NCI-H2107 treated with DMSO at 0.1 percent for 48 hours (cell line): ENCODE measurements around the gene HBB.
A peak's percentile ranks its signal among the peaks of the same experiment; 100 is the strongest.
"Not testable (repeated sequence)": the region's sequence is repeated elsewhere in the genome, so short reads cannot be mapped to it uniquely, and the experiment has no call there.

ENCODE experiments used
- DNase-seq: peaks from one replicate; lab custom pipeline; 2025; ENCODE audit not compliant: unreplicated experiment; lab: John Stamatoyannopoulos, UW

The HBB gene

DNA sequence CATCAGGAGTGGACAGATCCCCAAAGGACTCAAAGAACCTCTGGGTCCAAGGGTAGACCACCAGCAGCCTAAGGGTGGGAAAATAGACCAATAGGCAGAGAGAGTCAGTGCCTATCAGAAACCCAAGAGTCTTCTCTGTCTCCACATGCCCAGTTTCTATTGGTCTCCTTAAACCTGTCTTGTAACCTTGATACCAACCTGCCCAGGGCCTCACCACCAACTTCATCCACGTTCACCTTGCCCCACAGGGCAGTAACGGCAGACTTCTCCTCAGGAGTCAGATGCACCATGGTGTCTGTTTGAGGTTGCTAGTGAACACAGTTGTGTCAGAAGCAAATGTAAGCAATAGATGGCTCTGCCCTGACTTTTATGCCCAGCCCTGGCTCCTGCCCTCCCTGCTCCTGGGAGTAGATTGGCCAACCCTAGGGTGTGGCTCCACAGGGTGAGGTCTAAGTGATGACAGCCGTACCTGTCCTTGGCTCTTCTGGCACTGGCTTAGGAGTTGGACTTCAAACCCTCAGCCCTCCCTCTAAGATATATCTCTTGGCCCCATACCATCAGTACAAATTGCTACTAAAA is at the start of gene HBB:
HBB (minus strand) TSS at position 340 of the 579 bp plus-strand sequence; CDS start at position 290, 50 bp downstream.
- DNase-seq = peak; percentile 1

DNA sequence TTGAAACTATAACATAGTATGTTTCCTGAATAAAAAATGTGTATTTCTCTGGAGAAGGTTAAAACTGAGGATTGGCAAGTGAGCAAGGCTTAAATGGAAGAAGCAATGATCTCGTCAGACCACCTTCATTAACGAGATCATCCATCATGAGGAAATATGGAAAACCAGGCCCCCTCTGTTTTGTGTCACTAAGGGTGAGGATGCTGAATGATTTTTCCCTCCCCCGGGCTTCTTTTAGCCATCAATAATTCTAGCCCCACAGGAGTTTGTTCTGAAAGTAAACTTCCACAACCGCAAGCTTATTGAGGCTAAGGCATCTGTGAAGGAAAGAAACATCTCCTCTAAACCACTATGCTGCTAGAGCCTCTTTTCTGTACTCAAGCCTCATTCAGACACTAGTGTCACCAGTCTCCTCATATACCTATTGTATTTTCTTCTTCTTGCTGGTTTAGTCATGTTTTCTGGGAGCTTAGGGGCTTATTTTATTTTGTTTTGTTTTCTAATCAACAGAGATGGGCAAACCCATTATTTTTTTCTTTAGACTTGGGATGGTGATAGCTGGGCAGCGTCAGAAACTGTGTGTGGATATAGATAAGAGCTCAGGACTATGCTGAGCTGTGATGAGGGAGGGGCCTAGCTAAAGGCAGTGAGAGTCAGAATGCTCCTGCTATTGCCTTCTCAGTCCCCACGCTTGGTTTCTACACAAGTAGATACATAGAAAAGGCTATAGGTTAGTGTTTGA is 48.7 kb upstream of the HBB start:
- DNase-seq = no peak

DNA sequence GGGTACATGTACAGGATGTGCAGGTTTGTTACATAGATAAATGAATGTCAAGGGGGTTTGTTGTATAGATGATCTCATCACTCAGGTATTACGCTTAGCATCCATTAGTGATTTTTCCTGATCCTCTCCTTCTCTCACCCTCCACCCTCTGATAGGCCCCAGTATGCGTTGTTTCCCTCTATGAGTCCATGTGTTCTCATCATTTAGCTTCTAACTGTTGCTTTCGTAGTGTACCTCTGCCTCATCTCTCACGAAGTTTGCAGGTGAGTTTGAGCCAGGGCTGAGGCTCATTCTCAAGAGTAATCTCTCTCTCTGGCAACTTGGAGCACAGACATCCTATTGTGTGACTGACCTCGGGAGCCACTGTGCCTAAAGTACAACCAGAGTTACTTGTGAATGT is 47.5 kb upstream of the HBB start:
- DNase-seq = no peak

DNA sequence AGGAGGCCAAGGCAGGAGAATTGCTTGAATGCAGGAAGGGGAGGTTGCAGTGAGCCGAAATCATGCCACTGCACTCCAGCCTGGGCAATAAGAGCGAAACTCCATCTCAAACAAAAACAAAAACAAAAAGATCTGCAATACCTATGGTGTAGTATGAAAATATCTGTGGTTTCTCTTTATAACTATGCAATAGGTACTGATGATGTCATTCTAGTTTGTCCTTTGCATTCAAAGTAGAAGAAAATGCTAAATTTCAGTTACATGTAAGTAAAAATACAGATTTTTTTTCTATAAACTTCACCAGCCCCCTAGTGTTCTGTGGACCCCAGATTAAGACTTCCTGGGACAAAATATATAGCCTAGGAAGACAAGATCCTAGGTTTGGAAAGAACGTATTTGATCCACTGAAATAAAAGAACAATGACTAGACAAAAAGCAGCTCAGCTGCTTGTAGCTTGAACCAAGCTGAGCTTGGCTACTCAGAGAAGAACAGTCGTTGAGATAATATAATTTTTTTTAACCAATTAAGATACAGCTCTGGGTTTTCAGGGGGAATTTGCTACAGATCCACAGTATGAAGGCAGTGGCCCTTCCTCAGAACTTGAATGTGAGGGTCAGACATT is 45.6 kb upstream of the HBB start:
- DNase-seq = no peak

DNA sequence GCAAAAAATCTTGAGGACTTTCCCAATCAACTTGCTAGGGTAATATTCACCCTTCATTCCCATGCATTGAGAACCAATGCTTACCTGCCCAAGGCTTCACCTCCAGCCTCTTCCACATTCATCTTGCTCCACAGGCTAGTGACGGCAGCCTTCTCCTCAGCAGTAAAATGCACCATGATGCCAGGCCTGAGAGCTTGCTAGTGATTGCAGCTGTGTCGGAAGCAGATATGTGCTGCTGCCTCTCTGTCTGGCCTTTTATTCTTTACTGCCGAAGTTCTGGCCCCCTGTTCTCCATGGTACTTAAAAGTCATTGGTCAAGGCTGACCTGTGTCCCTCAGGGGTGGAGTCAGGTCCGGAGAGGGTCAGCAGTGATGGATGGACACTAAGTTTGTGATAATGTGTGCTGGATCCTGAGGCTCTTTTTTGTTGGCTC is 42.9 kb upstream of the HBB start, which contains the start of gene HBE1:
HBE1 (minus strand) TSS at position 231 of the 433 bp plus-strand sequence; CDS start at position 176, 55 bp downstream.
- no peak for DNase-seq

DNA sequence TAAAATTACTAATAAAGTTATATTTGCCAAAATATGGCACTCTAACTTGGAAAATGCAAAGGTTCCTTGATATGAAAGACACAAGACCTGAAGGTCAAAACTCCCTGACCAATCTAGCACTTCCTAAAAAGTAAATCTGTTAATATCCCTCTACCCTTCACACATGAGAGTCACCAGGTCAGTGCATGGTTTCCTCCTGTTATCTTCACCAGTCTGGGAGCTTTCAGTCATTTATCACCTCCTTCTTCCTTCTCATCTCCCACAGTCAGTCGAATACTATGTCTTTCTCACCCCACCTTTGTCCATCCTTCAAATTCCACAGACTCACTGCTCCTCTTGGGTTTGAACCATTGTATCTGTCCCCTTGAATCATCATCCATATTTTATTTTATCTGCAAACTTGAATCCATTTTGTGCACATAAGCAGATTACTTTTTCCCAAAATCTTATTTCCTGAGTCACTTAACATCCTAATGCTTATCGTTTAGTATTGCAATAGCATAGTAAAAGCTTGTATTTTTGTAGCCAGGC is 40.2 kb upstream of the HBB start:
- no peak for DNase-seq

DNA sequence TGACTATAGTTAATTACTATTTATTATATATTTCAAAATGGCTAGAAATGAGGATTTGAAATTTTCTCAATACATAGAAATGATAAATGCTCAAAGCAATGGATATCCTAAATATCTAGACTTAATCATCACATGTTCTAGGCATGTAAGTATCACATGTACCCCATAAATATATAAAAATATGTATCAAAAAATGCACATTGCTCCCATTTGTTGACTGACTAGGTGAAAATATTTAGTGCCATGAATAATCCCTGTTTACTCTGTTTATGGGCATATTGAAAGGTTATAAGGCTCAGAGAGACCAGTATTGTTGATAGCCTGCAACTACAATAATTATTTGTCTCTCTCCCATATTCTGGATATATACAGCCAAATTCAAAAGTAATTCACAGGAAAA is 39.7 kb upstream of the HBB start:
- no peak for DNase-seq

DNA sequence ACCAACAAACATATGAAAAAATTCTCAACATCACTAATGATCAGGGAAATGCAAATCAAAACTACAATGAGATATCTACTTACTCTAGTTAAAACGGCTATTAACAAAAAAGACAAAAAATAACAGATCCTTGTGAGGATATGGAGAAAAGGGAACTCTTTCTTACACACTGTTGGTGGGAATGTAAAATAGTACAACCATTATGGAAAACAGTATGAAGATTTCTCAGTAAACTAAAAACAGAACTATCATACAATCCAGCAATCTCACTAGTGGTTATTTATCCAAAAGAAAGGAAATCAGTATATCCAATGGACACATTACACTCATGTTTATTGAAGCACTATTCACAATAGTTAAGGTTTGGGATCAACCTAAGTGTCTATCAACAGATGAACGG is 39.0 kb upstream of the HBB start:
- no peak for DNase-seq

DNA sequence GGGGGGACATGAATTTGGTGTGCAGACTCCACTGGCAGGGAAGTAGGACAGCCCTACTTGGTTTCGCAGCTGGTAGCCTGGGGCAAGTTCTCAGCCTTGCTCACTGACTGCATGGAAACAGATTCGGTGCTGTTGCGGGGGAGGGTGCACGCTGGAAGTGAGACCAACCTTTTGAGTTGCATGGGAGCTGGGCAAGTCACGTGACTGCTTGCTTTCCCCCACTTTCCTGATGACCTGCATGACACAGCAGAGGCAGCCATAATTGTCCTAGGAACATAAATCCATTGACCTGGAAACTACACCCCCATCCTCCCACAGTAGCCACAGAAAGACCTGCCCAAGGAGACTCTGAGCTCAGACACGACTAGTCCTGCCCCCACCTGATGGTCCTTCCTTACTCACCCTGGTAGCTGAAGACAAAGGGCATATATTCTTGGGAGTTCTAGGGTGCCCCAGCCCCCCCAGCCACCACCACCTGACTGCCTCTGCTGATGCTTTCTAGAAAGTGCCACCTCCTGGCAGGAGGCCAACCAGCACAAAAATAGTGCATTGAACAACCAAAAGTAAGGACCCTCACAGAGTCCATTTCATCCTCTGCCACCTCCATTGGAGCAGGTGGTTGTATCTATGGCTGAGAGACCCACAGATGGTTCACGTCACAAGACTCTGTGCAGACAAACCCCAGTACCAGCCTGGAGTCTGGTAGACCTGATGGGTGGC is 31.8 kb upstream of the HBB start:
- DNase-seq = no peak

DNA sequence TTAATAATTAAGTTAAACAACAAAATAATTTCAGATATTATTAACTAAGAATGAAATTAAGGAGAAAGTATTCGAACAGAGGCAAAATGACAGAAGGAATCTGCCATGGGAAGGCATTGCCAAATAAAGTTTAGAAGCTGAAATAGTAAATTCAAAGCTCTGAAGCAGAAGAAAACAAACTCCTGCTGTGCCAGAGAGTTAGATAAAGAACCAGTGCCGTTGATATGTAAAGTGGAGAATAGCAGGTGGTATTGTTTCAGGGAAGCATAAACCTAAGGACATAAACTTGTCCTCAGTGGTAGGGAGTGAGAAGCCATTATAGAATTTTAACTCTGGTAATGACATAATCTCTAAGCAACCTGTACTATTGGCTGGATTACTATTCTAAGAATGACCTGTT is 30.4 kb upstream of the HBB start:
- no peak for DNase-seq

DNA sequence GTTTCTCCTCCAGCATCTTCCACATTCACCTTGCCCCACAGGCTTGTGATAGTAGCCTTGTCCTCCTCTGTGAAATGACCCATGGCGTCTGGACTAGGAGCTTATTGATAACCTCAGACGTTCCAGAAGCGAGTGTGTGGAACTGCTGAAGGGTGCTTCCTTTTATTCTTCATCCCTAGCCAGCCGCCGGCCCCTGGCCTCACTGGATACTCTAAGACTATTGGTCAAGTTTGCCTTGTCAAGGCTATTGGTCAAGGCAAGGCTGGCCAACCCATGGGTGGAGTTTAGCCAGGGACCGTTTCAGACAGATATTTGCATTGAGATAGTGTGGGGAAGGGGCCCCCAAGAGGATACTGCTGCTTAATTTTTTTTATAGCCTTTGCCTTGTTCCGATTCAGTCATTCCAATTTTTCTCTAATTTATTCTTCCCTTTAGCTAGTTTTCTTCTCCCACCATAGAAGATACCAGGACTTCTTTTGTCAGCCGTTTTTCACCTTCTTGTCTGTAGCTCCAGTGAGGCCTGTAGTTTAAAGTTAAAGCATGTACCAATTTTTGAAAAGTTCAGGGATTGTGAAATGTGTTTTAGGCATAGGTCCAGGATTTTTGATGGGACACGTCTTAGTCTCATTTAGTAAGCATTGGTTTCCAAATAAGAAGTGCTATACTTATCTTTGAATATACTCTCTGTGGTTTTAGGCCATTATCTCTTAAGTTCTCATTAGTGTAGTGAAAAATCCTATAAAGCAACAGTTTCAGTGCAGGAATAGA is 28.0 kb upstream of the HBB start, which contains the start of gene HBG2:
HBG2 (minus strand) TSS at position 136 of the 768 bp plus-strand sequence; CDS start at position 83, 53 bp downstream.
- not testable (repeated sequence) for DNase-seq

DNA sequence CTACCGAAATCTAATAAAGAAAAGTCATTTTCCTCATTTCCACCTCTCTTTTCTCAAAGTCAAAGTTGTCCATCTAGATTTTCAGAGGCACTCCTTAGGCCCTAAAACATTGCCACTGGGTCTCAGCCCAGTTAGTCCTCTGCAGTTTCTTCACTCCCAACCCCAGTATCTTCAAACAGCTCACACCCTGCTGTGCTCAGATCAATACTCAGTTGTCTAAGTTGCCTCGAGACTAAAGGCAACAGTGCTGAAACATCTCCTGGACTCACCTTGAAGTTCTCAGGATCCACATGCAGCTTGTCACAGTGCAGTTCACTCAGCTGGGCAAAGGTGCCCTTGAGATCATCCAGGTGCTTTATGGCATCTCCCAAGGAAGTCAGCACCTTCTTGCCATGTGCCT is 27.2 kb upstream of the HBB start:
- DNase-seq = not testable (repeated sequence)

DNA sequence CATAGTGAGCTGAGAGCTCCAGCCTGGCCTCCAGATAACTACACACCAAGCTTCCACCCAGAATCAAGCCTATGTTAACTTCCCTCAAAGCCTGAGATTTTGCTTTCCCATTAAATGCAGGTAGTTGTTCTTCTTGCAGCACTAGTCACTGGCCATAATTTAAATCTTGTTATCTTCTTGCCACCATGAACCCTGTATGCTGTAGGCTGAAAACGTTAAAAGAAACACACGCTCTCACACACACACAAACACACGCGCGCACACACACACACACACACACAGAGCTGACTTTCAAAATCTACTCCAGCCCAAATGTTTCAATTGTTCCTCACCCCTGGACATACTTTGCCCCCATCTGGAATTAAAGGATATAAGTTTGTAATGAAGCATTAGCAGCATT is 26.6 kb upstream of the HBB start:
- DNase-seq = not testable (repeated sequence)

DNA sequence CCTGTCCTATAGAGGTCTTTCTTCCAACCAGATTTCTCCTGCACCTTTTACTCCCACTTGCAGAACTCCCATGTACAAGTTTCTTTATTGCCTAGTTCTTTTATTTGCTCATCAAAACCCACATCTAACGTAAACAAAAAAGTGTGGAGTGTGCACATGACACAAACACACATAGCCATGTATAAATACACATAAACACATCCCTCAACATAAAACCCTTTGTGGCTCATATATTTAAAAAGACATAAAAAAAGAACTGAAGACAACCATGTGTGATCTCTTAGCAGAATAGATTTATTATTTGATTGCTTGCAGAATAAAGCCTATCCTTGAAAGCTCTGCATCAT is 26.0 kb upstream of the HBB start:
- no peak for DNase-seq

DNA sequence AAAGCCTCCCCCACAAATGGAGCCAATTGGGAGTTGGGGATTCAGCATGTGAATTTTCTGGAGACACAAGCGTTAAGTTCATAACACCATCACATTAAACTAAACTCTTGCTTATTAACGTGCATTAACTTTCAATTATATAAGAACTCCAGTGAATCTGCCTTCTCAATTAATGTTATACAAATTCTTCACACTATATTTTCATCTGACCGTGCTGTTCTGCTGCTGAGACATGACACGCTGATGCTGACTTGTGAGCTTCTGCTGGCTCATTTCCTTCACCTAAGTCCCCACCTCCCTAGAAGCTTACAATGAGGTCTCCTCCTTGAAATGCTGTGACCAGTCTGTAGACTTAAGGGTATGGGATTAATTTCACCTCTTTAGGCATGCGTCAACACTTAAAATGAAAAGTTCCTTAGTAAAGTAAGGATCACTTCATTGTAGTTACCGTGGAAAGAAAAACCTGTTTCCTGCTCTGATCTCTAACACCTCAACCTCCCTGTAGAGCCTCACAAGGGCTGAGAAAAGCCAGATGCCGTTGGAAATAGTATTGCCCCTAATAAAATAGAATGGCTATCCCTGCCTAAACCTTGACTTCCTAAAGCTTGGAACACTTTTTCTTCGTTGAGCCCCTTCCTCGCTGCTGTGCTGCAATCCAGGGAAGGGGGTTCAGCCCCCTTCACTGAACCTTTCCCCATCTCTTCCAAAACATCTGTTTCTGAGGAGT is 25.5 kb upstream of the HBB start:
- no peak for DNase-seq

DNA sequence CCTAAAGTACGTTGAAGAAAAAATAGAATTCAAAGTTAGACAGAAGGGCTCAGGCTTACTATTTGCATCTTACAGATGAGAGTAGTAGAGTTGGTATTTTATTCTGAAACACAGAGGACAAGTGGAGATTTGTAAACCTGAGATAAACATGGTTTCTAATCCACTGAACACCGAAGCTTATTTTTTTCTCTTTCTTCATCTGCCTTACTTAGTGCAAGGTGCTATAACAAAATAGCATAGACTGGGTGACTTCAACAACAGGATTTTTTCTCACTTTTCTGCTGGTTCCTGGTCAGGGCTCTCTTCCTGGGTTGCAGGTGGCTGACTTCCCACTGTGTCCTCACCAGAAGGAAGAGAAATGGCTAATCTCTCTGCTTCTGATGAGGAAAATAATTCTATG is 24.9 kb upstream of the HBB start:
- no peak for DNase-seq

DNA sequence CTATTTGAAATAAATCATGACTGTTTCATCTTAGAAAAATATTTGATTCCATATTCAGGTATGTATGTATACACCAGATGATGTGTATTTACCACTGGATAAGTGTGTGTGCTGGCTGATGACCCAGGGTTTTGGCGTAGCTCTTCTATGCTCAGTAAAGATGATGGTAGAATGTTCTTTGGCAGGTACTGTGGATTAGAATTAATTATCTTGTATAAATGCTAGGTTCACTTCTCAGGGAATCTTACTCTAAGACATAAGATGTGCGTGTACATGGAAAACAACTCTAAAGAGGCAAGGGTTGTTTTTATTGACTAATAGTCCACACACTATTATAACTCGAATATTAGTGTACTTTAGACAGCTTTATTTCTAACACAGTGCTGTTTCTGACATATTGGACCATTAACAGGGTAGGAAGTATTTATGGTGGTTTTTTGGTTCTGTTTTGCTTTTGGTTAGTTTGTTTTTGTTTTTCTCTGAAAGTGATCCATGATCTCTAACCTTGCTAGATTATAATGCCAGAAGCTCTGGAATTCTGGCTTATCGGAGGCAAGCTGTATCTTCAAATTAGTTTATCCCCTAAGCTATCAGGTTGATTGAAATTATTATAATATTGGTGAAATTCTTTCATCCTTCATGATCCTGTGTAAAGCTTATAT is 23.8 kb upstream of the HBB start:
- no peak for DNase-seq

DNA sequence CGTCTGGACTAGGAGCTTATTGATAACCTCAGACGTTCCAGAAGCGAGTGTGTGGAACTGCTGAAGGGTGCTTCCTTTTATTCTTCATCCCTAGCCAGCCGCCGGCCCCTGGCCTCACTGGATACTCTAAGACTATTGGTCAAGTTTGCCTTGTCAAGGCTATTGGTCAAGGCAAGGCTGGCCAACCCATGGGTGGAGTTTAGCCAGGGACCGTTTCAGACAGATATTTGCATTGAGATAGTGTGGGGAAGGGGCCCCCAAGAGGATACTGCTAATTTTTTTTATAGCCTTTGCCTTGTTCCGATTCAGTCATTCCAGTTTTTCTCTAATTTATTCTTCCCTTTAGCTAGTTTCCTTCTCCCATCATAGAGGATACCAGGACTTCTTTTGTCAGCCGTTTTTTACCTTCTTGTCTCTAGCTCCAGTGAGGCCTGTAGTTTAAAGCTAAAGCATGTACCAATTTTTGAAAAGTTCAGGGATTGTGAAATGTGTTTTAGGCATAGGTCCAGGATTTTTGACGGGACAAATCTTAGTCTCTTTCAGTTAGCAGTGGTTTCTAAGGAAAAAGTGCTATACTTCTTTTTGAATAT is 23.0 kb upstream of the HBB start, which contains the start of gene HBG1:
HBG1 (minus strand) TSS at position 51 of the 590 bp plus-strand sequence. CDS start 53 bp downstream, outside the sequence.
- not testable (repeated sequence) for DNase-seq

DNA sequence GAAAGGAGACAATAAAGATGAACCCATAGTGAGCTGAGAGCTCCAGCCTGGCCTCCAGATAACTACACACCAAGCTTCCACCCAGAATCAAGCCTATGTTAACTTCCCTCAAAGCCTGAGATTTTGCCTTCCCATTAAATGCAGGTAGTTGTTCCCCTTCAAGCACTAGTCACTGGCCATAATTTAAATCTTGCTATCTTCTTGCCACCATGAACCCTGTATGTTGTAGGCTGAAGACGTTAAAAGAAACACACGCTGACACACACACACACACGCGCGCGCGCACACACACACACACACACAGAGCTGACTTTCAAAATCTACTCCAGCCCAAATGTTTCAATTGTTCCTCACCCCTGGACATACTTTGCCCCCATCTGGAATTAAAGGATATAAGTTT is 21.6 kb upstream of the HBB start:
- DNase-seq = not testable (repeated sequence)
